GM23338 (cell line): ENCODE measurements around the gene NPFF.

ENCODE experiments used
- CREB1 ChIP-seq: fragments of 250-450 bp; sonication (Bioruptor Pico); IDR thresholded peaks from 2 replicates; pipeline ENCODE4 v1.5.0; 2020; ENCODE audit warnings: low read depth, mild to moderate bottlenecking, moderate library complexity
- CTCF ChIP-seq, 2 experiments: fragments of 200-600 bp in 1 of 2; sonication (generic) in 1 of 2; conservative IDR thresholded peaks; 2 replicates each; pipeline versions ENCODE4 v1.5.1 to v1.6.1; 2016 to 2017; ENCODE audit warnings: antibody characterized with exemption in 2 of 2, low read depth in 2 of 2, mild to moderate bottlenecking in 2 of 2, moderate library complexity in 1 of 2
- ETS1 ChIP-seq: IDR thresholded peaks from 2 replicates; pipeline ENCODE4 v1.6.1; 2016; ENCODE audit warnings: antibody characterized with exemption
- EZH2 ChIP-seq: fragments of 200-600 bp; sonication (generic); IDR thresholded peaks from one replicate; pipeline ENCODE4 v1.8.0; 2017; ENCODE audit warnings: antibody characterized with exemption, mild to moderate bottlenecking, low read depth; ENCODE audit not compliant: unreplicated experiment
- JUNB ChIP-seq: IDR thresholded peaks from one replicate; pipeline ENCODE4 v1.6.1; 2016; ENCODE audit warnings: antibody characterized with exemption; ENCODE audit not compliant: unreplicated experiment
- POLR2AphosphoS5 ChIP-seq: IDR thresholded peaks from 2 replicates; pipeline ENCODE4 v1.6.1; 2016; ENCODE audit warnings: antibody characterized with exemption, low read depth
- REST ChIP-seq: IDR thresholded peaks from one replicate; pipeline ENCODE4 v1.6.1; 2018; ENCODE audit warnings: antibody characterized with exemption; ENCODE audit not compliant: unreplicated experiment
- STAT1 ChIP-seq: IDR thresholded peaks from one replicate; pipeline ENCODE4 v1.6.1; 2016; ENCODE audit warnings: antibody characterized with exemption; ENCODE audit not compliant: unreplicated experiment

GRCh38 chr12:53507603-53507885 lies 260 bp upstream of the NPFF start:
- TF ChIP-seq CTCF (conservative IDR thresholded peaks at IDR 0.05; ENCODE audit: low read depth in 2 of 2) (no peak), ETS1 (no peak), POLR2AphosphoS5 (no peak), CREB1 (CRISPR knock-in tag) (no peak), REST (no peak), EZH2 (no peak), JUNB (no peak), STAT1 (no peak)
